GM23338 (cell line): Measurements from ENCODE around the gene FOXC2.

Experiments used
- CTCF ChIP-seq, 2 experiments: fragments of 200-600 bp in 1 of 2; sonication (generic) in 1 of 2; conservative IDR thresholded peaks; 2 replicates each; pipeline versions ENCODE4 v1.5.1 to v1.6.1; 2016 to 2017; ENCODE audit warnings: antibody characterized with exemption in 2 of 2, low read depth in 2 of 2, mild to moderate bottlenecking in 2 of 2, moderate library complexity in 1 of 2
- EZH2 ChIP-seq: fragments of 200-600 bp; sonication (generic); IDR thresholded peaks from one replicate; pipeline ENCODE4 v1.8.0; 2017; ENCODE audit warnings: antibody characterized with exemption, mild to moderate bottlenecking, low read depth; ENCODE audit not compliant: unreplicated experiment
- EZH2phosphoT487 ChIP-seq: fragments of 200-600 bp; sonication (generic); IDR thresholded peaks from one replicate; pipeline ENCODE4 v1.8.1; 2018; ENCODE audit warnings: antibody characterized with exemption; ENCODE audit not compliant: unreplicated experiment
- POLR2AphosphoS5 ChIP-seq: IDR thresholded peaks from 2 replicates; pipeline ENCODE4 v1.6.1; 2016; ENCODE audit warnings: antibody characterized with exemption, low read depth
- REST ChIP-seq: IDR thresholded peaks from one replicate; pipeline ENCODE4 v1.6.1; 2018; ENCODE audit warnings: antibody characterized with exemption; ENCODE audit not compliant: unreplicated experiment

DNA sequence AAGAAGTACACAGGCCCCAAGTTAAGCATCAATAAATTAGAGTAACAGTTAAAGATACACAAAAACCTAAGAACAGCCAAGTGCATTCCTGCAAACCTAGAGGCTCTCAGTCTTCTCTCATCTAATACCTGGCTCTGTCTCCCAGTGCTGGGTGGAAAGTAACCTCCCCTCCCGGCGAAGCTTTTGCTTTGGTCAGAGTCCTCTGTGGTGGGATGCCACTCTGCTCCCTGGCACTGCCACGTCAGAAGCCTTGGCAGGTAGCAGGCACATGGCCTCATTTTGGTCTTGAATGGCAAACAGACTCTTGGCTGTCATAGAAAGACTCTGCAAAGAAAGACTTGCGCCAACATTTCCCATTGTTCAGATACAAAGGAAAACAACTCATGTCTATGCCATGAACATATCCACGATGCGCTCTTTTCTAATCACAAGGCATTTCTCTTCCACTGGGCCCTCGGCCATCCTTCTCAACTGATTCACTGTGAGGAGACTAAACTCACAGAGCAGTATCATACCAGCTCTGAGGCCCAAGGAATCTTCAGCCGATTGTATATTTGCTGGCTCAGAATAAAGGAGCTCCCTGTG is 32.8 kb upstream of the FOXC2 start:
- TF ChIP-seq CTCF (conservative IDR thresholded peaks at IDR 0.05; ENCODE audit: low read depth in 2 of 2) = no peak
- TF ChIP-seq EZH2 = no peak
- TF ChIP-seq EZH2phosphoT487 = no peak
- no peak for TF ChIP-seq REST
- TF ChIP-seq POLR2AphosphoS5 = no peak
